ENCODE results near the gene HSD11B2.

The HSD11B2 gene

DNA sequence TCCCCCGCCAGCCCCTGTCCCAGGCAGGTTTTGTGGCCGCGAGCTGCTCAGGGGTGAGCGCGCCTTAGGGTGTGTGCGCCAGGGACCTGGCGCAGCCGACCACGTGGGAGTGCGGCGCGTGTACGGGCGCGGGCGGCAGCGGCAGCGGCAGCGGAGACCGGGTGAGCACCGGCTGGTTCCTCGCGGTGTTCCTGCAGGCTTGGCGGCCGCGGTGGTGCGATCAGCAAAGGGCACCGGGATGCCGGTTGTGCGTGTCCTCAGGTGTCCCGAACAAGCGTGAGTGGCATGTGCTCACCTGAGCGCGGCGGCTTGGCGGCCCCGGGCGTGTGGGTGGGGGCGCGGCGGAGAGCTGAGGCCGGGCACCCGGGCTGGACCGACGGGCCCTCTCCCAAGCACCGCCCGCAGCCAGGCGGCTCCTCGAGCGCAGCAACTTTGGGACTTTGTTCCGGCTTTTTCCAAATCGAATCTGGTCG, 381 bp upstream of the HSD11B2 start (continued):
- TF ChIP-seq ZNF221 (tag by site-specific recombination; IDR thresholded peaks at IDR 0.05; ENCODE audit: borderline replicate concordance): no peak
- TF ChIP-seq MZF1 (tag by site-specific recombination; IDR thresholded peaks at IDR 0.05; ENCODE audit: borderline replicate concordance): no peak
- TF ChIP-seq, protein P1, sequence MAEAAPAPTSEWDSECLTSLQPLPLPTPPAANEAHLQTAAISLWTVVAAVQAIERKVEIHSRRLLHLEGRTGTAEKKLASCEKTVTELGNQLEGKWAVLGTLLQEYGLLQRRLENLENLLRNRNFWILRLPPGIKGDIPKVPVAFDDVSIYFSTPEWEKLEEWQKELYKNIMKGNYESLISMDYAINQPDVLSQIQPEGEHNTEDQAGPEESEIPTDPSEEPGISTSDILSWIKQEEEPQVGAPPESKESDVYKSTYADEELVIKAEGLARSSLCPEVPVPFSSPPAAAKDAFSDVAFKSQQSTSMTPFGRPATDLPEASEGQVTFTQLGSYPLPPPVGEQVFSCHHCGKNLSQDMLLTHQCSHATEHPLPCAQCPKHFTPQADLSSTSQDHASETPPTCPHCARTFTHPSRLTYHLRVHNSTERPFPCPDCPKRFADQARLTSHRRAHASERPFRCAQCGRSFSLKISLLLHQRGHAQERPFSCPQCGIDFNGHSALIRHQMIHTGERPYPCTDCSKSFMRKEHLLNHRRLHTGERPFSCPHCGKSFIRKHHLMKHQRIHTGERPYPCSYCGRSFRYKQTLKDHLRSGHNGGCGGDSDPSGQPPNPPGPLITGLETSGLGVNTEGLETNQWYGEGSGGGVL (tag by site-specific recombination; IDR thresholded peaks at IDR 0.05): peak; percentile 40; the same call in 1 of the 2 replicates
- TF ChIP-seq, protein P2, sequence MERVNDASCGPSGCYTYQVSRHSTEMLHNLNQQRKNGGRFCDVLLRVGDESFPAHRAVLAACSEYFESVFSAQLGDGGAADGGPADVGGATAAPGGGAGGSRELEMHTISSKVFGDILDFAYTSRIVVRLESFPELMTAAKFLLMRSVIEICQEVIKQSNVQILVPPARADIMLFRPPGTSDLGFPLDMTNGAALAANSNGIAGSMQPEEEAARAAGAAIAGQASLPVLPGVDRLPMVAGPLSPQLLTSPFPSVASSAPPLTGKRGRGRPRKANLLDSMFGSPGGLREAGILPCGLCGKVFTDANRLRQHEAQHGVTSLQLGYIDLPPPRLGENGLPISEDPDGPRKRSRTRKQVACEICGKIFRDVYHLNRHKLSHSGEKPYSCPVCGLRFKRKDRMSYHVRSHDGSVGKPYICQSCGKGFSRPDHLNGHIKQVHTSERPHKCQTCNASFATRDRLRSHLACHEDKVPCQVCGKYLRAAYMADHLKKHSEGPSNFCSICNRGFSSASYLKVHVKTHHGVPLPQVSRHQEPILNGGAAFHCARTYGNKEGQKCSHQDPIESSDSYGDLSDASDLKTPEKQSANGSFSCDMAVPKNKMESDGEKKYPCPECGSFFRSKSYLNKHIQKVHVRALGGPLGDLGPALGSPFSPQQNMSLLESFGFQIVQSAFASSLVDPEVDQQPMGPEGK (tag by site-specific recombination; IDR thresholded peaks at IDR 0.05): peak; percentile 50; the same call in 1 of the 2 replicates
- TF ChIP-seq, protein P3, sequence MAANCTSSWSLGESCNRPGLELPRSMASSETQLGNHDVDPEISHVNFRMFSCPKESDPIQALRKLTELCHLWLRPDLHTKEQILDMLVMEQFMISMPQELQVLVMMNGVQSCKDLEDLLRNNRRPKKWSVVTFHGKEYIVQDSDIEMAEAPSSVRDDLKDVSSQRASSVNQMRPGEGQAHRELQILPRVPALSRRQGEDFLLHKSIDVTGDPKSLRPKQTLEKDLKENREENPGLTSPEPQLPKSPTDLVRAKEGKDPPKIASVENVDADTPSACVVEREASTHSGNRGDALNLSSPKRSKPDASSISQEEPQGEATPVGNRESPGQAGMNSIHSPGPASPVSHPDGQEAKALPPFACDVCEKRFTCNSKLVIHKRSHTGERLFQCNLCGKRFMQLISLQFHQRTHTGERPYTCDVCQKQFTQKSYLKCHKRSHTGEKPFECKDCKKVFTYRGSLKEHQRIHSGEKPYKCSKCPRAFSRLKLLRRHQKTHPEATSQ (tag by site-specific recombination; IDR thresholded peaks at IDR 0.05): peak; percentile 86; the same call in 1 of the 2 replicates
- 0 out of 2 replicates have a peak, but pooled peaks have one; percentile 18 for TF ChIP-seq ZBTB17 (tag by site-specific recombination; IDR thresholded peaks at IDR 0.05)
- TF ChIP-seq, protein P4, sequence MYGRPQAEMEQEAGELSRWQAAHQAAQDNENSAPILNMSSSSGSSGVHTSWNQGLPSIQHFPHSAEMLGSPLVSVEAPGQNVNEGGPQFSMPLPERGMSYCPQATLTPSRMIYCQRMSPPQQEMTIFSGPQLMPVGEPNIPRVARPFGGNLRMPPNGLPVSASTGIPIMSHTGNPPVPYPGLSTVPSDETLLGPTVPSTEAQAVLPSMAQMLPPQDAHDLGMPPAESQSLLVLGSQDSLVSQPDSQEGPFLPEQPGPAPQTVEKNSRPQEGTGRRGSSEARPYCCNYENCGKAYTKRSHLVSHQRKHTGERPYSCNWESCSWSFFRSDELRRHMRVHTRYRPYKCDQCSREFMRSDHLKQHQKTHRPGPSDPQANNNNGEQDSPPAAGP (tag by site-specific recombination; IDR thresholded peaks at IDR 0.05): peak; percentile 90
- TF ChIP-seq KLF8 (tag by site-specific recombination; IDR thresholded peaks at IDR 0.05): peak; percentile 61; the same call in 1 of the 2 replicates
- TF ChIP-seq ZBTB8A (tag by site-specific recombination; IDR thresholded peaks at IDR 0.05): peak; percentile 57
- TF ChIP-seq GLIS1 (tag by site-specific recombination; IDR thresholded peaks at IDR 0.05): peak; percentile 15; the same call in 1 of the 2 replicates
- TF ChIP-seq ZNF777 (tag by site-specific recombination; IDR thresholded peaks at IDR 0.05; ENCODE audit: borderline replicate concordance): peak; percentile 54; the same call in 1 of the 2 replicates
- TF ChIP-seq ZFHX2 (tag by site-specific recombination; conservative IDR thresholded peaks at IDR 0.05): peak; percentile 89
- no peak for TF ChIP-seq SP2 (tag by site-specific recombination; IDR thresholded peaks at IDR 0.05)
- no peak for TF ChIP-seq ZNF433 (tag by site-specific recombination; IDR thresholded peaks at IDR 0.05; ENCODE audit: low read depth)
- no peak for TF ChIP-seq ZNF561 (tag by site-specific recombination; IDR thresholded peaks at IDR 0.05; ENCODE audit: borderline replicate concordance)
- peak; percentile 55; the same call in 1 of the 2 replicates for TF ChIP-seq ZNF600 (tag by site-specific recombination; IDR thresholded peaks at IDR 0.05)
- peak; percentile 63; the same call in 1 of the 2 replicates for TF ChIP-seq ZNF335 (tag by site-specific recombination; conservative IDR thresholded peaks at IDR 0.05)
- TF ChIP-seq, protein P5, sequence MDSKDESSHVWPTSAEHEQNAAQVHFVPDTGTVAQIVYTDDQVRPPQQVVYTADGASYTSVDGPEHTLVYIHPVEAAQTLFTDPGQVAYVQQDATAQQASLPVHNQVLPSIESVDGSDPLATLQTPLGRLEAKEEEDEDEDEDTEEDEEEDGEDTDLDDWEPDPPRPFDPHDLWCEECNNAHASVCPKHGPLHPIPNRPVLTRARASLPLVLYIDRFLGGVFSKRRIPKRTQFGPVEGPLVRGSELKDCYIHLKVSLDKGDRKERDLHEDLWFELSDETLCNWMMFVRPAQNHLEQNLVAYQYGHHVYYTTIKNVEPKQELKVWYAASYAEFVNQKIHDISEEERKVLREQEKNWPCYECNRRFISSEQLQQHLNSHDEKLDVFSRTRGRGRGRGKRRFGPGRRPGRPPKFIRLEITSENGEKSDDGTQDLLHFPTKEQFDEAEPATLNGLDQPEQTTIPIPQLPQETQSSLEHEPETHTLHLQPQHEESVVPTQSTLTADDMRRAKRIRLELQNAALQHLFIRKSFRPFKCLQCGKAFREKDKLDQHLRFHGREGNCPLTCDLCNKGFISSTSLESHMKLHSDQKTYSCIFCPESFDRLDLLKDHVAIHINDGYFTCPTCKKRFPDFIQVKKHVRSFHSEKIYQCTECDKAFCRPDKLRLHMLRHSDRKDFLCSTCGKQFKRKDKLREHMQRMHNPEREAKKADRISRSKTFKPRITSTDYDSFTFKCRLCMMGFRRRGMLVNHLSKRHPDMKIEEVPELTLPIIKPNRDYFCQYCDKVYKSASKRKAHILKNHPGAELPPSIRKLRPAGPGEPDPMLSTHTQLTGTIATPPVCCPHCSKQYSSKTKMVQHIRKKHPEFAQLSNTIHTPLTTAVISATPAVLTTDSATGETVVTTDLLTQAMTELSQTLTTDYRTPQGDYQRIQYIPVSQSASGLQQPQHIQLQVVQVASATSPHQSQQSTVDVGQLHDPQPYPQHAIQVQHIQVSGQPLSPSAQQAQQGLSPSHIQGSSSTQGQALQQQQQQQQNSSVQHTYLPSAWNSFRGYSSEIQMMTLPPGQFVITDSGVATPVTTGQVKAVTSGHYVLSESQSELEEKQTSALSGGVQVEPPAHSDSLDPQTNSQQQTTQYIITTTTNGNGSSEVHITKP (tag by site-specific recombination; IDR thresholded peaks at IDR 0.05): no peak
- no peak; the same call in 1 of the 2 replicates for TF ChIP-seq ZNF629 (tag by site-specific recombination; IDR thresholded peaks at IDR 0.05)
- TF ChIP-seq, protein P6, sequence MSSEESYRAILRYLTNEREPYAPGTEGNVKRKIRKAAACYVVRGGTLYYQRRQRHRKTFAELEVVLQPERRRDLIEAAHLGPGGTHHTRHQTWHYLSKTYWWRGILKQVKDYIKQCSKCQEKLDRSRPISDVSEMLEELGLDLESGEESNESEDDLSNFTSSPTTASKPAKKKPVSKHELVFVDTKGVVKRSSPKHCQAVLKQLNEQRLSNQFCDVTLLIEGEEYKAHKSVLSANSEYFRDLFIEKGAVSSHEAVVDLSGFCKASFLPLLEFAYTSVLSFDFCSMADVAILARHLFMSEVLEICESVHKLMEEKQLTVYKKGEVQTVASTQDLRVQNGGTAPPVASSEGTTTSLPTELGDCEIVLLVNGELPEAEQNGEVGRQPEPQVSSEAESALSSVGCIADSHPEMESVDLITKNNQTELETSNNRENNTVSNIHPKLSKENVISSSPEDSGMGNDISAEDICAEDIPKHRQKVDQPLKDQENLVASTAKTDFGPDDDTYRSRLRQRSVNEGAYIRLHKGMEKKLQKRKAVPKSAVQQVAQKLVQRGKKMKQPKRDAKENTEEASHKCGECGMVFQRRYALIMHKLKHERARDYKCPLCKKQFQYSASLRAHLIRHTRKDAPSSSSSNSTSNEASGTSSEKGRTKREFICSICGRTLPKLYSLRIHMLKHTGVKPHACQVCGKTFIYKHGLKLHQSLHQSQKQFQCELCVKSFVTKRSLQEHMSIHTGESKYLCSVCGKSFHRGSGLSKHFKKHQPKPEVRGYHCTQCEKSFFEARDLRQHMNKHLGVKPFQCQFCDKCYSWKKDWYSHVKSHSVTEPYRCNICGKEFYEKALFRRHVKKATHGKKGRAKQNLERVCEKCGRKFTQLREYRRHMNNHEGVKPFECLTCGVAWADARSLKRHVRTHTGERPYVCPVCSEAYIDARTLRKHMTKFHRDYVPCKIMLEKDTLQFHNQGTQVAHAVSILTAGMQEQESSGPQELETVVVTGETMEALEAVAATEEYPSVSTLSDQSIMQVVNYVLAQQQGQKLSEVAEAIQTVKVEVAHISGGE (tag by site-specific recombination; conservative IDR thresholded peaks at IDR 0.05; ENCODE audit: low read depth): peak; percentile 57
- TF ChIP-seq ZNF140 (tag by site-specific recombination; IDR thresholded peaks at IDR 0.05): no peak
- no peak for TF ChIP-seq ZNF549 (tag by site-specific recombination; IDR thresholded peaks at IDR 0.05)
- TF ChIP-seq, protein P7, sequence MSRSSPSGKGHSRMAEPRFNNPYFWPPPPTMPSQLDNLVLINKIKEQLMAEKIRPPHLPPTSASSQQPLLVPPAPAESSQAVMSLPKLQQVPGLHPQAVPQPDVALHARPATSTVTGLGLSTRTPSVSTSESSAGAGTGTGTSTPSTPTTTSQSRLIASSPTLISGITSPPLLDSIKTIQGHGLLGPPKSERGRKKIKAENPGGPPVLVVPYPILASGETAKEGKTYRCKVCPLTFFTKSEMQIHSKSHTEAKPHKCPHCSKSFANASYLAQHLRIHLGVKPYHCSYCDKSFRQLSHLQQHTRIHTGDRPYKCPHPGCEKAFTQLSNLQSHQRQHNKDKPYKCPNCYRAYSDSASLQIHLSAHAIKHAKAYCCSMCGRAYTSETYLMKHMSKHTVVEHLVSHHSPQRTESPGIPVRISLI (tag by site-specific recombination; IDR thresholded peaks at IDR 0.05): no peak
- TF ChIP-seq ZNF114 (tag by site-specific recombination; IDR thresholded peaks at IDR 0.05): no peak

Data from HEK293 (cell line).